ENCODE measurements around the gene USH1C.

Gene USH1C

GRCh38 chr11:17526326-17526725 is 17.9 kb downstream of the USH1C start:
- DNase-seq (ENCODE audit: low spot score): no peak

- no peak for DNase-seq (ENCODE audit: low spot score)
Measured at GRCh38 chr11:17525570-17525969, 18.6 kb downstream of the USH1C start.

- DNase-seq (ENCODE audit: low spot score): no peak
Measured at GRCh38 chr11:17524221-17524620, 20.0 kb downstream of the USH1C start.

- no peak for DNase-seq (ENCODE audit: low spot score)
Measured at GRCh38 chr11:17522655-17523054, 21.6 kb downstream of the USH1C start.

- no peak for DNase-seq (ENCODE audit: low spot score)
Measured at GRCh38 chr11:17521106-17521900, 22.9 kb downstream of the USH1C start.

GRCh38 chr11:17519061-17519885 is 24.9 kb downstream of the USH1C start:
- DNase-seq (ENCODE audit: low spot score): no peak

GRCh38 chr11:17518366-17518765 is 25.9 kb downstream of the USH1C start:
- DNase-seq (ENCODE audit: low spot score): no peak

- DNase-seq (ENCODE audit: low spot score): no peak
Measured at GRCh38 chr11:17517186-17517585, 27.0 kb downstream of the USH1C start.

GRCh38 chr11:17516551-17517150 is 27.6 kb downstream of the USH1C start:
- DNase-seq (ENCODE audit: low spot score): no peak

- no peak for DNase-seq (ENCODE audit: low spot score)
Measured at GRCh38 chr11:17515443-17516176, 28.6 kb downstream of the USH1C start.

- DNase-seq (ENCODE audit: low spot score): no peak
Measured at GRCh38 chr11:17514476-17514875, 29.7 kb downstream of the USH1C start.

GRCh38 chr11:17513853-17514252 is 30.4 kb downstream of the USH1C start:
- no peak for DNase-seq (ENCODE audit: low spot score)

GRCh38 chr11:17512101-17512500 is 32.1 kb downstream of the USH1C start:
- DNase-seq (ENCODE audit: low spot score): no peak

GRCh38 chr11:17511571-17511970 is 32.6 kb downstream of the USH1C start:
- DNase-seq (ENCODE audit: low spot score): no peak

GRCh38 chr11:17510507-17511206 is 33.6 kb downstream of the USH1C start:
- no peak for DNase-seq (ENCODE audit: low spot score)

- DNase-seq (ENCODE audit: low spot score): no peak
Measured at GRCh38 chr11:17508791-17509190, 35.4 kb downstream of the USH1C start.

- DNase-seq (ENCODE audit: low spot score): no peak
Measured at GRCh38 chr11:17508306-17508705, 35.9 kb downstream of the USH1C start.

- no peak for DNase-seq (ENCODE audit: low spot score)
Measured at GRCh38 chr11:17507773-17508172, 36.4 kb downstream of the USH1C start.

GRCh38 chr11:17506942-17507341 is 37.3 kb downstream of the USH1C start:
- no peak for DNase-seq (ENCODE audit: low spot score)

- no peak for DNase-seq (ENCODE audit: low spot score)
Measured at GRCh38 chr11:17506314-17506713, 37.9 kb downstream of the USH1C start.

- no peak for DNase-seq (ENCODE audit: low spot score)
Measured at GRCh38 chr11:17505146-17505545, 39.1 kb downstream of the USH1C start.

Data from hematopoietic multipotent progenitor cell treated with erythropoietin and hydrocortisone succinate and interleukin-3 and kit ligand, for 17 days (in vitro differentiated cells).